Activated T-cell treated with anti-CD3 and anti-CD28 coated beads for 24 hours (primary cell): Measurements from ENCODE around the gene CAMK2A.
"Not testable (repeated sequence)": the region's sequence is repeated elsewhere in the genome, so short reads cannot be mapped to it uniquely, and the experiment has no call there.

ENCODE experiments used
- DNase-seq: peaks from one replicate; pipeline ENCODE4 v3.0.0-alpha.2; 2020; ENCODE audit warnings: low read depth

CAMK2A gene

DNA sequence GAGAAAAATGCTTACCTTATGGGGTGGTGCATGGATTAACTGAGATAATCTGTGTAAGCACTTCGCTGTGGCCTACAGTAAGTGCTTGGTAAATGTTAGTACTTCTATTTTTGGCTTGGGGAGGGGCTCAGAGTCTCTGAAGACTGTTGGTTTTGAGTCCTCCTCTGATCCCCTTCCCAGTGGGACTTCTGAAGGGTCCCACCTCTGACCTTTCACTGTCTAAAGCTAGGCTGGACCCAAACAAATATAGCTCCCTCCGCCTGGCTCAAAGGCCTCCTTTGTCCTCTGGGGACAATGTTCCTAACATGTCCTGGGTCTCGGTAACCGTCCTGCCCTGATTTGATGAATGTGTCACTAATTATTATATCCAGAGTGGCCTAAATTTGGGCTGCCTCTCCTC is 34.8 kb downstream of the CAMK2A start:
- DNase-seq, result no peak

DNA sequence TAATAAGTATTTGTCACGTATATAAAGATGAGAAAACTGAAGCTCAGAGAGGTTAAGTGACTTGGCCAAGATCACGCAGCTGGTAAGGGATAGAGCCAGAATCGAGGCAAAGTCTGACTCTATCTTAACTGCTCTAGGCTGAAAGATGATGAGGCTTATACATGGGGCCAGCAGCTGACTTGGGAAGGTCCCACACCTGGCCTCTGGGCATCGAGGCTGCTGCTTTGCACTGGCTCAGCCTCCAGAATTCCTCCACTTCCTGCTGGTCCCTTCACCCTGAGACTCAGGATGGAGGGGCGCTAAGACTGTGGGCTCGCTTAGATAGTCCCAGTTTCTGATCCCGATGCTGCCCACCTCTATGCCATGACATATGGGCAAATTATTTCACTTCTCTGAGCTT is 35.2 kb downstream of the CAMK2A start:
- DNase-seq, result no peak

DNA sequence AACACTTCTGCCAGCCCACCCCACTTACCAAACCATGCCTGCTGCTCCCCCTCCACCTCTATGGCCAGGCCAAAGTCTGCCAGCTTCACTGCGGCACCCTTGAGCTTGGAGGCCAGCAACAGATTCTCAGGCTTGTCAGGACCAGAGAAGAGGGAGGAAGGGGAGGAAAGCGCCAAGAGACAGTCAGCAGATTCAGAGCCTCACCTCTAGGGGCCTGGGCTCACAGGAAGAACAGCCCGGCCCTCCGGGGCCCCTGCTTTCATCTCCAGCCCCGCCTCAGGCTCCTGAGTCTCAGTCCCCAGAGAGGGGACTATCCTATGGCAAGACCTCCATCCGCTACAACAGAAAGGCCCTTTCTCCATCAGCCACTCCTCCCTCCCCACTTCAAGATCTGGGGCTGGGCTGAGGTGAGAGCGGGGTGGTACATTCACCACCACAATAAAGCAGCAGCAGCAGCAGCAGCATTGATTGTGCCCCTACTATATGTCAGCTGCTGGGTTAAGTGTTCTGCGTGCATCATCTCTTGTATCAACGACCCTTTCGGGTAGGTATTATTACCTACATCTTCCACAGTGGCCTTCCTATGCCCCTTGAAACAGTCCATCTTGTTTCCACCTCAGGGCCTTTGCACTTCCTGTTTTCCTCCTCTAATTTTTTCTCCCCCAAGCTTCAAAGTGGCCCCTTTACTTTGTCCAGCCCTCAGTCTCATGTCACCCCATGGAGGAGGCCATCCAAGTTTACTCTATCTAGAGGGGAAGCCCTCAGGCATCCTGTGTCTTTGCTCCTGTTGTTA is 36.0 kb downstream of the CAMK2A start:
- DNase-seq, result no peak

- DNase-seq, result no peak
These were observed 37.1 kb downstream of the CAMK2A start for GRCh38 chr5:150252489-150252888.

DNA sequence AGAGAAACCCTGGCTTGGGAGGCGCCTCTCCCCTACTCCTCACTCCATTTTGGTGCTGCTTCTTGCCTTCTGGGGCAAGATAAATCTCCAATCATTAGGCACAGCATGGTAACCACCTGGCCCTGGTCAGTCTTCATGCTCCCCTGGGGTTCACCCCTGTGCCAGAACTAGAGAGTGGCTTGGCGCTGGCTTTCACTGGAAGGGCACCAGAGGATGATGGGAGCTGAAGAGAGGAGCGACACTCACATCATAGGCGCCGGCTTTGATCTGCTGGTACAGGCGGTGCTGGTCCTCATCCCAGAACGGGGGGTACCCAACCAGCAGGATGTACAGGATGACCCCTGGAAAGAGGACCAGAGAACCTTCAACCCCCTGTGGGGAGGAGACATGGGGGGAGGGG is 38.1 kb downstream of the CAMK2A start:
- no peak for DNase-seq

GRCh38 chr5:150249744-150250143 is 39.8 kb downstream of the CAMK2A start:
- DNase-seq, result no peak

DNA sequence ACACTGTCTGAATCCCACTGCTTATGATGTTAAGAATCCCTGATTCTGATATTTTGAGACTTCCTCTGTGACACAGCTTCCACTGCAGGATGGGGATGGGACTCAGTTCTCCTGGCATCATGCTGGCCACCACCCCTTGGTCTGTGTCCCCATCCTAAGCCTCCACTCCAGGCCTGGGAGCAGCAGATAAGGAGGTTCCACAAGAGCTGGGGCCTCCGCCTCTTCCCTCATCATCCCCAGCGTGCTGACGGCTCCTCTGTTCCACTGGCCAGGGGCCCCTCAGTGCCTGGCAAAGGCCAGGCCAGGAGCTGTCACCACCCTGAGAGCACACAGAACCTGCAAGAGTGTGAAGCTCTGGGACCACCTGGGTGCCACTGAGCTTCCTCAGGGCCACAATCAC is 40.6 kb downstream of the CAMK2A start:
- DNase-seq, result no peak

- not testable (repeated sequence) for DNase-seq
These were observed 41.1 kb downstream of the CAMK2A start for GRCh38 chr5:150248493-150248892.

DNA sequence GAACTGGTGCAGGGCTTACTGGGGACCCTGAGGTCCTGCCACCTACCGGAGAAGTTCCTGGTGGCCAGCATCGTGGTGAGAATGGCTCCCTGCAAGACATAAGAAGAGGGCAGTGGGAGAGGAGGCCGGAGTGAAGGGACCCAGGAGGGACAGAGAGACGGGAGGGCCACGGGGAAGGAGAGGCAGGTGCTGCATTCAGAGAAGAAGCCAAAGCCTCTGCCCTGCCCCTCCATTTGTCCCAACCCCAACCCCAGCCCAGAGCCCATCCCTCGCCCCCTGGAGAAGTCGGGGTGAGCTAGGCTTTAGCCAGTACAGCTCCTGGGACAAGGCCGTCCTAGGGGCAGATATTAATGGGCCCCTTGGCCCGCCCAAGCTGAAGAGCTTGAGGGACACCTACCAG is 41.8 kb downstream of the CAMK2A start:
- DNase-seq, result no peak

- DNase-seq, result no peak
These were observed 42.7 kb downstream of the CAMK2A start for GRCh38 chr5:150246835-150247234.

DNA sequence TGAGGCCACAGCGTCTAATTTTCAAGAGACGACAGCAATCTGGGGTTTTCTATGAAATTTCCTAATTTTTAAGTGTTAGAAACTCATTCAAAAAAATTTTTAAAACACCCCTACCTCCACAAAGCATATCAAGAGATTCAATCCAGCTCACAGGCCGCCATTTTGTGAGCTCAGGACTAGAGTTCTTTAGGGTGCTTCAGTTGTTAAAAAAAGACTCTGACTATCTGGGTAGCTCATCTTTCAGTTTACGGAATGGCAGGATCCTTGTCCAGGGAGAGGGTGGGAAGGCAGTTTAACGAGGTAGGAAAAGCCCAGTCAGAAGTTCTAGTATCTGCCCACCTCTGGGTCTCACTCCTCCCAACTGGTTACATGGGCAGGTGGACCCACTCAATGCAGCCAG is 43.1 kb downstream of the CAMK2A start:
- no peak for DNase-seq

GRCh38 chr5:150245808-150246207 is 43.8 kb downstream of the CAMK2A start:
- DNase-seq, result no peak

DNA sequence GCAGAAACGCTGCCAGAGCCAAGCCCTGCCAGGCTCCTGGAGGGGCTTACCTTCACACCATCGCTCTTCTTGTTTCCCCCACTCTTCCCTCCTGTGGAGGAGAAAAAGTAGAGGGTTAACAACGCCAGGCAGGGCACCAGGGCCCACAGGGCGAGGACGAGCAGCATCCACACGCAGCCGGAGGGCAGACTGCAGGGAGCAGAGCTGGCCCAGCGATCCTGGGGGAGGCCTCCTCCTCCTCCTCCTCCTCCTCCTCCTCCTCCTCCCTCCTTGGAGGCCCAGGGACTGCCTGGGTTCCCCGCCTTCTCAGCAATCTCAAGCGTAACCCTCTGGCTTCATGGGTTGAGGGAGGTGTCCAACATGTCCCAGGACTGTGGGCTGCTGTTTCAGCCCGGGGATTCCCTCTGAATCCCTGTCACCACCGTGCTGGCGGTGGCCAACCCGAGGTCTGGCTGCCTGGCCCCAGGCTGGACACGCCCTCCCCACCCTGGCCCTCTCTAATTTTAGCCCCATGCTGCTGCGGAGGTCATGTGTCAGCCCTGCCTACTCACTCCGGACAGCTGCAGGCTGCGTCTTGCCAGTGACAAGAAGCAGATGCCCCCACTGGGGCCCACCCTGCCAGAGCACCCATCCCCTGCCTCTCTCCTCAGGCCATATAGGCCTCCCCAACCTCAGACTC is 44.3 kb downstream of the CAMK2A start:
- no peak for DNase-seq

GRCh38 chr5:150244209-150244608 is 45.4 kb downstream of the CAMK2A start:
- DNase-seq, result no peak

GRCh38 chr5:150243590-150243989 is 46.0 kb downstream of the CAMK2A start:
- no peak for DNase-seq

DNA sequence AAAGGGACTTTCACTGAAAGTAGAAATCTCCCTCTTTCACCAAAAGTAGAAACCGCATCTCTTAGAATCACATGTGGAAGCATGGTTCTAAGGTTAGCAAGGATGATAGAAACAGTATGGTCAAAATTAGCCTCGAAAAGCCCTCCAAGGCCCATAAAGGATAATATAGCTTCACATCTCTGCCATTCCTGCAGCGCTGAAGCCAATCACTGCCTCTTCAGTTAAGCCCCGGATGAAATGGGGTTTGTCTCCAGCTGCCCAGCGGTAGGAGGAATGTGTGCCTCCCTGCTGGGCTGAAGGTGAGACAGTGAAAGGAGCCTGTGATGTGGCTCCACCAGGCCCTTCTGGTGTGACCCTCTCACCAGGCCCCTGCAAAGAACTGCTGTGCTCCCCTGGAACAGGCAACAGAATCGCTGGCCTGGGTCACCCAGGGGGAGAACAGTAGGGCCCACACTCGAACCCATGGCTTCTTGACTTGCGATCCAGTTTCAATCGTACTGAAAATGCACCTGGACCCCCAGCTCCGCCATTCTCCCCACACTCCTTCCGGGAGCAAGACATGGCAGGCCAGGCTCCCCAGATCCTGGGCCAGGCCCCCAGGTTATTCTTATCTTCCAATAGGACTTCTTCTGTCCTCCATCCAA is 47.2 kb downstream of the CAMK2A start:
- DNase-seq, result no peak

- no peak for DNase-seq
These were observed 48.0 kb downstream of the CAMK2A start for GRCh38 chr5:150241298-150242160.

DNA sequence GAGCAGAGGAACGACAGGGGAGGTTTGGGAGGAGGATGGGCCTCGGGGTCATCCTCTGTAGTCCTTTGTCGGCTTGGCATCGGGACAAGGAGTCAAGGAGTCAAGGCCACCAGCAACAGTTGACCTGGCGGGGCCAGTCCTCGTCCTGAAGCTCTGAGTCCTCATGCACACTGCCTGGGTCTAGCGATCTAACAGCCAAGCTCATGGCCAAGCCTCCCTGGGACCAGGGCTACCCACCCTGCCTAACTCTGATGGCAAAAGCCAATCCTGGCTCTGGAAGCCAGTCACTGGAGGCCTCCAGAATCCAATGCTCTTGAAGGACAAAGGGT is 49.8 kb downstream of the CAMK2A start:
- no peak for DNase-seq

- no peak for DNase-seq
These were observed 50.3 kb downstream of the CAMK2A start for GRCh38 chr5:150239099-150239793.

- DNase-seq, result no peak
These were observed 50.9 kb downstream of the CAMK2A start for GRCh38 chr5:150238646-150239045.

DNA sequence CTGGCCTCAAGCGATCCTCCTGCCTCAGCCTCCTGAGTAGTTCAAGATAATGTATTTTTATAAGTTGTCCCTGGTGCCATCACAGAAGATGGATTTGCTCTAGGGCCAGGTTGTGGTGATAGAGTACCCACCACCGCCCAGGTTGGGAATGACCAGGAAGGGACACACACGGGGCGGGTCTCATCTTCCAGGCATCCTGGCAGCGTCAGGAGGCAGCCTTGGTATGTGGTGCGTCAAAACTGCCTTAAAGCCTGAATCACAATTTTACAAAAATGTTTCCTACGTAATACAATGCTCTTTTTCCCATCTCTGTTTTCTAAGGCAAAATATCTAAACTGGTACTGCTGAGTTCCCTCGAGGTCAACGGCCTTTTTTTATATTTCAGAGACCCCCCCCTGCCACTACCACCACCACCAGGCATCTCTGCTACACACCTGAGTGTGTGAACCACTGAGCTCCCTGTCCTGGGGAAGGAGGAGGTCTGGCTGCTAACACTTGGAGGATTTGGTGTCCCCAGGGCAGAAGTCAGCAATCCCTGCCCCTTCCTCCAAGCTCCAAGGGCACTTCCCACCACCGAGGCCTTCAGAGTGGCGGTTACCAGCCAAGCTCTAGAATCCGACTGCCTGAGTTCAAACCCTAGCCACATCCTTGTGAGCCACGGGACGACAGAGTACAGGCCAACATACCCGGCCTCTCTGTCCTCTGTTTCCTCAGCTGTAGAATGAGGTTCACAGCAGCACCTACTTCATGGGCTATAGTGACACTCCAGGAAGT is 52.4 kb downstream of the CAMK2A start:
- no peak for DNase-seq
